GM12878 (cell line): ENCODE results near the gene SLAMF1. TPM values are rescaled to one million over a fixed set of nuclear protein-coding genes. Genes with fewer than 3 reads are reported as not detected.
A peak's percentile ranks its signal among the peaks of the same experiment; 100 is the strongest.
"Not testable (repeated sequence)": the region's sequence is repeated elsewhere in the genome, so short reads cannot be mapped to it uniquely, and the experiment has no call there.

ENCODE experiments used
- ATAC-seq: fragments of 200-7000 bp; cut with Tn5 transposase; 3 replicates; pipeline ENCODE4 v1.9.1; 2020; ENCODE audit warnings: mild to moderate bottlenecking, moderate library complexity
- BruUV-seq: library from RNA; stranded (reverse); fragments of 400-500 nt; replicated peaks from 2 replicates; lab custom pipeline; 2021; lab: Mats Ljungman, UMichigan
- CTCF ChIA-PET: fragments of 300-600 bp; sonication (Branson Sonifier 250); formaldehyde crosslinking; extraction: SDS; loops from one replicate; lab custom pipeline; 2021; ENCODE audit warnings: inconsistent platforms; lab: Yijun Ruan, JAX
- POLR2A ChIA-PET: fragments of 350-600 bp; formaldehyde crosslinking; extraction: SDS; loops from one replicate; lab custom pipeline; 2021; ENCODE audit warnings: inconsistent platforms; lab: Charles Lee
- RAD21 ChIA-PET: fragments of 300-600 bp; sonication (Branson Sonifier 250); formaldehyde crosslinking; loops from one replicate; lab custom pipeline; 2023; ENCODE audit warnings: antibody characterized with exemption; ENCODE audit not compliant: unreplicated experiment; lab: Charles Lee
- SMC1A ChIA-PET: fragments of 300-600 bp; sonication (Branson Sonifier 250); formaldehyde crosslinking; loops from one replicate; lab custom pipeline; 2023; ENCODE audit not compliant: unreplicated experiment, uncharacterized antibody; lab: Charles Lee
- DNase-seq: peaks from one replicate; pipeline ENCODE4 v3.0.0-alpha.2; 2011; ENCODE audit warnings: low read depth, low spot score
- FAIRE-seq: peaks from 3 replicates; lab custom pipeline; 2011; peaks lifted over from hg19 to GRCh38; lab: Jason Lieb, UNC
- H2AFZ ChIP-seq: 2 replicates; pipeline ENCODE4 v1.6.0; 2011; ENCODE audit warnings: low read depth, low read length, control low read depth; ENCODE audit not compliant: control insufficient read depth
- H3K27ac ChIP-seq: 2 replicates; pipeline ENCODE4 v1.5.1; 2011; ENCODE audit warnings: control low read depth; ENCODE audit not compliant: control insufficient read depth, insufficient read depth
- H3K27me3 ChIP-seq, 2 experiments: replicated peaks in 1 of 2; 2 replicates each; pipeline versions ENCODE4 v1.6.0 to v1.6.1; 2011; ENCODE audit warnings: low read length in 1 of 2; ENCODE audit not compliant: control insufficient read depth in 2 of 2, insufficient read depth in 2 of 2
- H3K36me3 ChIP-seq, 2 experiments: 2 replicates each; pipeline ENCODE4 v1.5.1; 2011; ENCODE audit warnings: low read length in 1 of 2; ENCODE audit not compliant: control insufficient read depth in 2 of 2, insufficient read depth in 2 of 2
- H3K4me1 ChIP-seq: 2 replicates; pipeline ENCODE4 v1.6.1; 2011; ENCODE audit warnings: mild to moderate bottlenecking, low read length, moderate library complexity, mixed read lengths; ENCODE audit not compliant: control insufficient read depth, insufficient read depth
- H3K4me2 ChIP-seq: 2 replicates; pipeline ENCODE4 v1.6.0; 2011; ENCODE audit warnings: control low read depth; ENCODE audit not compliant: control insufficient read depth, insufficient read depth
- H3K4me3 ChIP-seq: fragments of 200-600 bp; sonication (generic); 2 replicates; pipeline ENCODE4 v1.5.1; 2016
- H3K79me2 ChIP-seq: 2 replicates; pipeline ENCODE4 v1.6.0; 2011; ENCODE audit warnings: low read length; ENCODE audit not compliant: control insufficient read depth, insufficient read depth
- H3K9ac ChIP-seq: 2 replicates; pipeline ENCODE4 v1.8.0; 2011; ENCODE audit warnings: low read length, control low read depth, mixed read lengths; ENCODE audit not compliant: control insufficient read depth, insufficient read depth
- H3K9me3 ChIP-seq: replicated peaks from 3 replicates; pipeline ENCODE4 v1.5.1; 2011; ENCODE audit warnings: mild to moderate bottlenecking, low read length; ENCODE audit not compliant: control insufficient read depth, insufficient read depth
- H4K20me1 ChIP-seq: 2 replicates; pipeline ENCODE4 v1.6.0; 2011; ENCODE audit not compliant: control insufficient read depth, insufficient read depth
- ATF7 ChIP-seq: fragments of 450-650 bp; IDR thresholded peaks from 2 replicates; pipeline ENCODE4 v1.6.1; 2016; ENCODE audit warnings: low read depth, mild to moderate bottlenecking
- BCL11A ChIP-seq: IDR thresholded peaks from 2 replicates; pipeline ENCODE4 v1.6.1; 2011; ENCODE audit warnings: low read depth, low read length
- BCL3 ChIP-seq: IDR thresholded peaks from 2 replicates; pipeline ENCODE4 v1.6.1; 2011; ENCODE audit warnings: borderline replicate concordance, low read depth, mild to moderate bottlenecking, moderate library complexity, low read length; ENCODE audit not compliant: insufficient read depth, poor library complexity, severe bottlenecking
- CEBPB ChIP-seq, 2 experiments: fragments of 150-350 bp in 1 of 2; IDR thresholded peaks; 2 replicates each; pipeline ENCODE4 v1.6.1; 2012 to 2014; ENCODE audit warnings: low read depth in 2 of 2, low read length in 2 of 2, borderline replicate concordance in 1 of 2, inconsistent platforms in 1 of 2
- CREB1 ChIP-seq: IDR thresholded peaks from 2 replicates; pipeline ENCODE4 v1.6.1; 2012; ENCODE audit warnings: low read depth, mild to moderate bottlenecking, inconsistent platforms
- IKZF2 ChIP-seq, 2 experiments: fragments of 450-650 bp; IDR thresholded peaks; 2 replicates each; pipeline ENCODE4 v1.6.1; 2017; ENCODE audit warnings: mild to moderate bottlenecking in 2 of 2, moderate library complexity in 2 of 2
- MAX ChIP-seq: IDR thresholded peaks from 2 replicates; pipeline ENCODE4 v1.6.1; 2012; ENCODE audit warnings: low read depth, low read length, improper control_type of control experiment
- NFIC ChIP-seq: IDR thresholded peaks from 2 replicates; pipeline ENCODE4 v1.6.1; 2012; ENCODE audit warnings: low read depth, mild to moderate bottlenecking, inconsistent platforms, low read length, moderate library complexity
- PAX5 ChIP-seq: IDR thresholded peaks from 2 replicates; pipeline ENCODE4 v1.6.1; 2011; ENCODE audit warnings: low read depth, low read length, borderline replicate concordance
- POLR2AphosphoS5 ChIP-seq: IDR thresholded peaks from 2 replicates; pipeline ENCODE4 v1.6.1; 2011; ENCODE audit warnings: mild to moderate bottlenecking, low read length, inconsistent platforms
- SKIL ChIP-seq: fragments of 450-650 bp; IDR thresholded peaks from 2 replicates; pipeline ENCODE4 v1.6.1; 2017; ENCODE audit warnings: mild to moderate bottlenecking, low read depth, inconsistent platforms; ENCODE audit not compliant: poor library complexity, severe bottlenecking
- SMAD1 ChIP-seq: fragments of 450-650 bp; IDR thresholded peaks from 2 replicates; pipeline ENCODE4 v1.6.1; 2018; ENCODE audit warnings: mild to moderate bottlenecking, low read depth; ENCODE audit not compliant: partially characterized antibody
- TCF3 ChIP-seq: IDR thresholded peaks from 2 replicates; pipeline ENCODE4 v1.6.1; 2012; ENCODE audit warnings: low read depth, mild to moderate bottlenecking, low read length, borderline replicate concordance; ENCODE audit not compliant: insufficient read depth
- ZBED1 ChIP-seq: IDR thresholded peaks from 2 replicates; pipeline ENCODE4 v1.6.1; 2016; ENCODE audit warnings: borderline replicate concordance
- WGBS: methylation state at CpG from one replicate; pipeline ENCODE4 v1.1.6; 2016; ENCODE audit warnings: low lambda C conversion rate; ENCODE audit not compliant: insufficient replicate concordance, insufficient coverage; ENCODE audit errors: missing lambda C conversion rate; 5-methylcytosine and 5-hydroxymethylcytosine counted together
- in situ Hi-C: fragments of 300-500 bp; cut with MboI; formaldehyde crosslinking; loops from 9 replicates; pipeline ENCODE4 v1.14.3; 2018; ENCODE audit warnings: mixed read lengths
- intact Hi-C: fragments of 100-400 bp; cut with micrococcal nuclease; formaldehyde crosslinking; loops from one replicate; pipeline ENCODE4 v1.14.2; 2022; ENCODE audit not compliant: unreplicated experiment
- polyA plus RNA-seq, 11 experiments: library from polyadenylated mRNA; depleted of rRNA in 4 of 11; unstranded in 6 of 11; stranded (reverse) in 5 of 11; fragments of >200 nt; fragmentation: Nextera tagmentation in 4 of 11; fragmentation: Illumina TruSeq in 1 of 11; extraction: Ambion mirVana in 4 of 11; extraction: Trizol in 1 of 11; gene quantifications; 1 replicate in 1 of 11; 2 replicates in 10 of 11; pipeline versions ENCODE4 v1.2.1 to v1.2.3, GENCODE V29; 2011 to 2016; ENCODE audit warnings: inconsistent platforms in 2 of 11, missing spikeins in 2 of 11, low read depth in 1 of 11
- total RNA-seq, 4 experiments: library from RNA; depleted of rRNA in 3 of 4; stranded (reverse); fragments of >200 nt in 3 of 4; fragmentation: Illumina TruSeq in 1 of 4; extraction: Trizol in 1 of 4; gene quantifications; 2 replicates each; pipeline versions ENCODE4 v1.2.1 to v1.2.3, GENCODE V29; 2013 to 2021

Gene SLAMF1
- total and polyA plus RNA-seq, 10 of the 15 experiments (the other 5 are each of a cell fraction or from before 2014, with no cell fraction given): 87.3 to 260 (median 131) TPM

DNA sequence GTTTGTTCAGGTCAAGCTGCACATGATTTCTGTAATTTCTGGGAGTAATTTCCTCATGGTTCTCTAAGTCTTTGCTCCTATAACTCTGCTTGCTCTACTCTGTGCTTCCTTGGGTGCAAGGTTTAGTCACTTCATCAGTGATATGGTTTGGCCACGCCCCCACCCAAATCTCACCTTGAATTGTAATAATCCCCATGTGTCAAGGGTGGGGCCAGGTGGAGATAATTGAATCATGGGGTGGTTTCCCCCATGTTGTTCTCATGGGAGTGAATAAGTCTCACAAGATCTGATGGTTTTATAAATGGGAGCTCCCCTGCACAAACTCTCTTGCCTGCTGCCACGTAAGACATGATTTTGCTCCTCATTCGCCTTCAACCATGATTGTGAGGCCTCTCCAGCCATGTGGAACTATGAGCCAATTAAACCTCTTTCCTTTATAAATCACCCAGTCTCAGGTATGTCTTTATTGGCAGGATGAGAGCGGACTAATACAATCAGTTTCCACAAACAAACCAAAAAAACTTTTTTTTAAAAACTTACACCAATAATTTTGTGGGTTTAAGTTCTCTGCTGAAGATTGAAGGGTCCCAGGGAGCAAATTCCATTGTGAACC is 19.1 kb downstream of the SLAMF1 start:
- BruUV-seq, H3K9me3 ChIP-seq, DNase-seq, FAIRE-seq, H3K9ac ChIP-seq, H3K27me3 ChIP-seq, H3K4me3 ChIP-seq, H2AFZ ChIP-seq, in situ Hi-C loops, H4K20me1 ChIP-seq: not testable (repeated sequence)
- peaks cover 73% of the 10 kb centered on the region for H3K4me1 ChIP-seq
- SMC1A ChIA-PET: interaction anchor here (0.9 to 17.6 kb wide), 16 partner anchors 9 to 324 kb away, joined by 3 to 259 read pairs (median 6); partner anchors contain the start of gene SLAMF1
- peak; percentile 10 for ATAC-seq
- H3K79me2 ChIP-seq: peaks cover 60% of the 10 kb centered on the region
- intact Hi-C loops: loop anchor here (2.0 kb wide), 1 partner anchor 19 kb away; the partner anchor contains the start of gene SLAMF1
- WGBS: 43% methylated on average over 4 of the region's 4 CpGs
- RAD21 ChIA-PET: interaction anchor here (0.6 to 15.7 kb wide), 17 partner anchors 9 to 140 kb away, joined by 3 to 194 read pairs (median 5); partner anchors contain the start of gene SLAMF1
- POLR2A ChIA-PET: interaction anchor here (0.9 to 5.9 kb wide), 12 partner anchors 8 to 196 kb away, joined by 3 to 42 read pairs (median 5); partner anchors contain the start of gene SLAMF1
- CTCF ChIA-PET: interaction anchor here (0.8 to 1.8 kb wide), 4 partner anchors 13 to 76 kb away, joined by 3 to 6 read pairs (median 4); no protein-coding TSS in a partner anchor
- H3K27ac ChIP-seq: peak overlapping the region; percentile 92
- H3K36me3 ChIP-seq: peaks cover 13 to 17% of the 10 kb centered on the region in 2 experiments
- peak overlapping the region; percentile 21 for H3K4me2 ChIP-seq
- TF ChIP-seq MAX (0 out of 2 replicates have a peak, but pooled peaks have one; percentile 21), NFIC (peak; percentile 25; the same call in 1 of the 2 replicates), CREB1 (peak; percentile 15; the same call in 1 of the 2 replicates), TCF3 (0 out of 2 replicates have a peak, but pooled peaks have one; percentile 25), BCL11A (0 out of 2 replicates have a peak, but pooled peaks have one; percentile 4), SKIL (peak; percentile 29), IKZF2 (IDR thresholded peaks at IDR 0.05) (peak in 1 of 2 experiments; percentile 50; a peak in 2 of 4 replicates), PAX5 (peak; percentile 17; the same call in 1 of the 2 replicates), POLR2AphosphoS5 (peak; percentile 63; the same call in 1 of the 2 replicates), ATF7 (peak; percentile 63; the same call in 1 of the 2 replicates), ZBED1 (0 out of 2 replicates have a peak, but pooled peaks have one; percentile 23), BCL3 (peak; percentile 8), CEBPB (IDR thresholded peaks at IDR 0.05; ENCODE audit: borderline replicate concordance in 1 of 2, low read depth in 2 of 2, low read length in 2 of 2) (0 out of 4 replicates have a peak, but pooled peaks of 1 of the 2 experiments have one; percentile 4), SMAD1 (peak; percentile 37)
